Activated CD4-positive, alpha-beta T cell treated with anti-CD3 and anti-CD28 coated beads, Interleukin-2, Interleukin-4, amounts not matched to agents 100 ng/mL and 50 ng/mL, durations not matched to agents 16 hours and 8 hours (primary cell): ENCODE data around the gene HOXC10.

Source experiments
- DNase-seq: peaks from one replicate; pipeline ENCODE4 v3.0.0-alpha.2; 2020; ENCODE audit warnings: low spot score

HOXC10 gene

GRCh38 chr12:53992377-53992889 is 7.5 kb downstream of the HOXC10 start:
- DNase-seq = no peak

- DNase-seq = no peak
These were observed 8.4 kb downstream of the HOXC10 start for GRCh38 chr12:53993162-53994008.

GRCh38 chr12:53994009-53994263 is 9.0 kb downstream of the HOXC10 start:
- no peak for DNase-seq

- no peak for DNase-seq
These were observed 9.5 kb downstream of the HOXC10 start for GRCh38 chr12:53994264-53995001.

GRCh38 chr12:53995002-53995377 is 10.0 kb downstream of the HOXC10 start:
- DNase-seq = no peak

GRCh38 chr12:53995378-53996239 is 10.7 kb downstream of the HOXC10 start:
- DNase-seq = no peak

GRCh38 chr12:53996240-53997203 is 11.6 kb downstream of the HOXC10 start:
- no peak for DNase-seq

GRCh38 chr12:53997204-53998109 is 12.5 kb downstream of the HOXC10 start:
- DNase-seq = no peak

- no peak for DNase-seq
These were observed 13.4 kb downstream of the HOXC10 start for GRCh38 chr12:53998110-53998899.

- DNase-seq = no peak
These were observed 13.9 kb downstream of the HOXC10 start for GRCh38 chr12:53998900-53999236.

GRCh38 chr12:53999559-54000115 is 14.7 kb downstream of the HOXC10 start:
- no peak for DNase-seq

- DNase-seq = no peak
These were observed 15.5 kb downstream of the HOXC10 start, which contains the start of gene HOXC9 for GRCh38 chr12:54000116-54001114. TSS of gene HOXC9 (plus strand) at chr12:54000161. CDS start at chr12:54000189, 28 bp downstream.

GRCh38 chr12:54001283-54002187 is 16.6 kb downstream of the HOXC10 start:
- no peak for DNase-seq

- DNase-seq = no peak
These were observed 17.4 kb downstream of the HOXC10 start for GRCh38 chr12:54002278-54002914.

- no peak for DNase-seq
These were observed 18.0 kb downstream of the HOXC10 start for GRCh38 chr12:54002915-54003389.

- no peak for DNase-seq
These were observed 18.7 kb downstream of the HOXC10 start for GRCh38 chr12:54003625-54004024.
